Right hindlimb (tissue), 1 donor: ENCODE results near the gene UBE2E2.

ENCODE experiments used
- DNase-seq: peaks from one replicate; pipeline ENCODE4 v3.0.0-alpha.2; 2018

The UBE2E2 gene

GRCh38 chr3:23288286-23288685 is 85.2 kb downstream of the UBE2E2 start:
- no peak for DNase-seq

GRCh38 chr3:23288715-23289114 is 85.6 kb downstream of the UBE2E2 start:
- DNase-seq = no peak

GRCh38 chr3:23292432-23292831 is 89.3 kb downstream of the UBE2E2 start:
- no peak for DNase-seq

- DNase-seq = no peak
These were observed 91.8 kb downstream of the UBE2E2 start for GRCh38 chr3:23294770-23295387.

GRCh38 chr3:23301819-23302218 is 98.7 kb downstream of the UBE2E2 start:
- DNase-seq = no peak

- DNase-seq = no peak
These were observed 99.1 kb downstream of the UBE2E2 start for GRCh38 chr3:23302271-23302670.

- no peak for DNase-seq
These were observed 100.6 kb downstream of the UBE2E2 start for GRCh38 chr3:23303601-23304217.

- DNase-seq = no peak
These were observed 101.3 kb downstream of the UBE2E2 start for GRCh38 chr3:23304424-23304823.

- DNase-seq = no peak
These were observed 106.0 kb downstream of the UBE2E2 start for GRCh38 chr3:23308986-23309625.

- DNase-seq = no peak
These were observed 109.7 kb downstream of the UBE2E2 start for GRCh38 chr3:23312866-23313265.

- no peak for DNase-seq
These were observed 112.0 kb downstream of the UBE2E2 start for GRCh38 chr3:23314981-23315762.

- no peak for DNase-seq
These were observed 113.8 kb downstream of the UBE2E2 start for GRCh38 chr3:23316924-23317323.

GRCh38 chr3:23319366-23320312 is 116.5 kb downstream of the UBE2E2 start:
- DNase-seq = no peak

GRCh38 chr3:23320586-23321570 is 117.8 kb downstream of the UBE2E2 start:
- no peak for DNase-seq

- DNase-seq = no peak
These were observed 121.6 kb downstream of the UBE2E2 start for GRCh38 chr3:23324745-23325144.

GRCh38 chr3:23325466-23326065 is 122.4 kb downstream of the UBE2E2 start:
- DNase-seq = no peak

GRCh38 chr3:23329471-23330105 is 126.5 kb downstream of the UBE2E2 start:
- DNase-seq = no peak

- DNase-seq = no peak
These were observed 127.4 kb downstream of the UBE2E2 start for GRCh38 chr3:23330568-23330967.

GRCh38 chr3:23331141-23331935 is 128.2 kb downstream of the UBE2E2 start:
- DNase-seq = no peak
